ENCODE results near the gene FOLR3. TPM values are rescaled to one million over a fixed set of nuclear protein-coding genes. Genes with fewer than 3 reads are reported as not detected.

The FOLR3 gene
- total and polyA plus RNA-seq, 9 of the 15 experiments (the other 6 are each of a cell fraction or from before 2014, with no cell fraction given) = not detected

DNA sequence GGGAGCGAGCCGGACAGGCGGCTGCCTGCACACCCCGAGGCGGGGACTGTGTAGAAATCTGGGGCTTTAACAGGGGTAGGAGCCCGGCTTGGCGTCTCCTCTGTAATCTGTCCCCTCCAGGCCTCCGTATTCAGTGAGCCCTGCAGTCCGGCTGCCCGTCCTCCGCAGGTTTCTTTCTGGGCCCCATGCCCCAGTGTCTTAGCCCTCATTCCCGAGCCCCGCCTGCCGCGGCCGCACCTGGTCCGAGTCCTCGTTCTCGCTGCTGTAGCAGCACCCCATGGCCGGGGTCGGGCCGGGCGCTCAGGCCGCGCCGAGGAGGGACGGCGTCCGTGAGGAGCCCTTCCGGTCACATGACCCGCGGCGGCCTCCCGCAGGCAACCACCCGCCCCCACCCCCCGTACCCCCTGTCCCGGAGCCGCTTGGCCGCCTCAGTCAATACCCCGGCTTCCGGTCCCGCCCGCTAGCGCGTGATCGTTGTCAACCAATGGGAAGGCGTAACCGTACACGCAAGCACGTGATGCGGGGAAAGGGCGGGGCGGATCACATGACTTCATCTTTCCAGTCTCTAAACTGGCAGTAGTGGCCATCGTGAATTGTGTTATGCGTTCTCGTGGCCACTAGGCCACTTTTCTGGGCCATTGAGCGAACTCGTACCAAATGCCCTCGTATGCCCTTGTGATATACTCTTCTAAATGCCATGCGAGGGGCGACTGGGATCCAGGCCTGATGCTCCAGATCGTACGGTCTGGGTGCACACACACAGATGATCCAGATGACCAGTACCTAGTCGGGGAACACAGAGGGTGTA is 32.4 kb upstream of the FOLR3 start, which contains the start of gene LAMTOR1 (continued):
- TF ChIP-seq, protein P1, sequence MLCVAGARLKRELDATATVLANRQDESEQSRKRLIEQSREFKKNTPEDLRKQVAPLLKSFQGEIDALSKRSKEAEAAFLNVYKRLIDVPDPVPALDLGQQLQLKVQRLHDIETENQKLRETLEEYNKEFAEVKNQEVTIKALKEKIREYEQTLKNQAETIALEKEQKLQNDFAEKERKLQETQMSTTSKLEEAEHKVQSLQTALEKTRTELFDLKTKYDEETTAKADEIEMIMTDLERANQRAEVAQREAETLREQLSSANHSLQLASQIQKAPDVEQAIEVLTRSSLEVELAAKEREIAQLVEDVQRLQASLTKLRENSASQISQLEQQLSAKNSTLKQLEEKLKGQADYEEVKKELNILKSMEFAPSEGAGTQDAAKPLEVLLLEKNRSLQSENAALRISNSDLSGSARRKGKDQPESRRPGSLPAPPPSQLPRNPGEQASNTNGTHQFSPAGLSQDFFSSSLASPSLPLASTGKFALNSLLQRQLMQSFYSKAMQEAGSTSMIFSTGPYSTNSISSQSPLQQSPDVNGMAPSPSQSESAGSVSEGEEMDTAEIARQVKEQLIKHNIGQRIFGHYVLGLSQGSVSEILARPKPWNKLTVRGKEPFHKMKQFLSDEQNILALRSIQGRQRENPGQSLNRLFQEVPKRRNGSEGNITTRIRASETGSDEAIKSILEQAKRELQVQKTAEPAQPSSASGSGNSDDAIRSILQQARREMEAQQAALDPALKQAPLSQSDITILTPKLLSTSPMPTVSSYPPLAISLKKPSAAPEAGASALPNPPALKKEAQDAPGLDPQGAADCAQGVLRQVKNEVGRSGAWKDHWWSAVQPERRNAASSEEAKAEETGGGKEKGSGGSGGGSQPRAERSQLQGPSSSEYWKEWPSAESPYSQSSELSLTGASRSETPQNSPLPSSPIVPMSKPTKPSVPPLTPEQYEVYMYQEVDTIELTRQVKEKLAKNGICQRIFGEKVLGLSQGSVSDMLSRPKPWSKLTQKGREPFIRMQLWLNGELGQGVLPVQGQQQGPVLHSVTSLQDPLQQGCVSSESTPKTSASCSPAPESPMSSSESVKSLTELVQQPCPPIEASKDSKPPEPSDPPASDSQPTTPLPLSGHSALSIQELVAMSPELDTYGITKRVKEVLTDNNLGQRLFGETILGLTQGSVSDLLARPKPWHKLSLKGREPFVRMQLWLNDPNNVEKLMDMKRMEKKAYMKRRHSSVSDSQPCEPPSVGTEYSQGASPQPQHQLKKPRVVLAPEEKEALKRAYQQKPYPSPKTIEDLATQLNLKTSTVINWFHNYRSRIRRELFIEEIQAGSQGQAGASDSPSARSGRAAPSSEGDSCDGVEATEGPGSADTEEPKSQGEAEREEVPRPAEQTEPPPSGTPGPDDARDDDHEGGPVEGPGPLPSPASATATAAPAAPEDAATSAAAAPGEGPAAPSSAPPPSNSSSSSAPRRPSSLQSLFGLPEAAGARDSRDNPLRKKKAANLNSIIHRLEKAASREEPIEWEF (CRISPR knock-in tag; IDR thresholded peaks at IDR 0.05) = peak; percentile 53
- TF ChIP-seq MYNN (IDR thresholded peaks at IDR 0.05) = peak; percentile 65; the same call in 1 of the 2 replicates
- no peak for TF ChIP-seq MYNN (CRISPR knock-in tag; IDR thresholded peaks at IDR 0.05)
- TF ChIP-seq CSDE1 (IDR thresholded peaks at IDR 0.05) = no peak
- no peak for TF ChIP-seq PPARD (CRISPR knock-in tag; IDR thresholded peaks at IDR 0.05)
- no peak for TF ChIP-seq ZBED1 (IDR thresholded peaks at IDR 0.05)
- no peak for TF ChIP-seq HMGXB4 (CRISPR knock-in tag; IDR thresholded peaks at IDR 0.05)
- TF ChIP-seq BHLHE40 (IDR thresholded peaks at IDR 0.05; ENCODE audit: low read length) = peak; percentile 99
- TF ChIP-seq, protein P2, sequence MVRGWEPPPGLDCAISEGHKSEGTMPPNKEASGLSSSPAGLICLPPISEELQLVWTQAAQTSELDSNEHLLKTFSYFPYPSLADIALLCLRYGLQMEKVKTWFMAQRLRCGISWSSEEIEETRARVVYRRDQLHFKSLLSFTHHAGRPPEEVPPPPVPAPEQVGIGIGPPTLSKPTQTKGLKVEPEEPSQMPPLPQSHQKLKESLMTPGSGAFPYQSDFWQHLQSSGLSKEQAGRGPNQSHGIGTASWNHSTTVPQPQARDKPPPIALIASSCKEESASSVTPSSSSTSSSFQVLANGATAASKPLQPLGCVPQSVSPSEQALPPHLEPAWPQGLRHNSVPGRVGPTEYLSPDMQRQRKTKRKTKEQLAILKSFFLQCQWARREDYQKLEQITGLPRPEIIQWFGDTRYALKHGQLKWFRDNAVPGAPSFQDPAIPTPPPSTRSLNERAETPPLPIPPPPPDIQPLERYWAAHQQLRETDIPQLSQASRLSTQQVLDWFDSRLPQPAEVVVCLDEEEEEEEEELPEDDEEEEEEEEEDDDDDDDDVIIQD (CRISPR knock-in tag; IDR thresholded peaks at IDR 0.05) = no peak
- TF ChIP-seq NONO (IDR thresholded peaks at IDR 0.05; ENCODE audit: low read depth in 2 of 2, low read length in 1 of 2) = peak in 1 of 2 experiments; percentile 56; a peak in 1 of 4 replicates
- 0 out of 2 replicates have a peak, but pooled peaks have one; percentile 15 for TF ChIP-seq TCF3 (CRISPR knock-in tag; IDR thresholded peaks at IDR 0.05)
- TF ChIP-seq ZNF224 (CRISPR knock-in tag; IDR thresholded peaks at IDR 0.05) = no peak
- TF ChIP-seq SIX5 (IDR thresholded peaks at IDR 0.05; ENCODE audit: borderline replicate concordance in 1 of 2, insufficient read depth in 1 of 2, low read depth in 1 of 2, low read length in 2 of 2) = no peak
- no peak for TF ChIP-seq HDAC3 (IDR thresholded peaks at IDR 0.05; ENCODE audit: borderline replicate concordance, partially characterized antibody)
- peak; percentile 54 for TF ChIP-seq LCOR (CRISPR knock-in tag; IDR thresholded peaks at IDR 0.05)
- peak; percentile 48 for TF ChIP-seq NFYB (IDR thresholded peaks at IDR 0.05; ENCODE audit: extremely low read depth, insufficient read length)
- TF ChIP-seq E2F3 (CRISPR knock-in tag; IDR thresholded peaks at IDR 0.05) = 0 out of 2 replicates have a peak, but pooled peaks have one; percentile 26
- TF ChIP-seq, protein P3, sequence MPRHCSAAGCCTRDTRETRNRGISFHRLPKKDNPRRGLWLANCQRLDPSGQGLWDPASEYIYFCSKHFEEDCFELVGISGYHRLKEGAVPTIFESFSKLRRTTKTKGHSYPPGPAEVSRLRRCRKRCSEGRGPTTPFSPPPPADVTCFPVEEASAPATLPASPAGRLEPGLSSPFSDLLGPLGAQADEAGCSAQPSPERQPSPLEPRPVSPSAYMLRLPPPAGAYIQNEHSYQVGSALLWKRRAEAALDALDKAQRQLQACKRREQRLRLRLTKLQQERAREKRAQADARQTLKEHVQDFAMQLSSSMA (CRISPR knock-in tag; IDR thresholded peaks at IDR 0.05) = peak; percentile 82; the same call in 1 of the 2 replicates
